ENCODE results near the gene AKR7A3. TPM values are rescaled to one million over a fixed set of nuclear protein-coding genes. Genes with fewer than 3 reads are reported as not detected.

Gene AKR7A3
- total and polyA plus RNA-seq, 2 of the 4 experiments (the other 2 are of a cell fraction): 0.18 to 0.62 TPM

DNA sequence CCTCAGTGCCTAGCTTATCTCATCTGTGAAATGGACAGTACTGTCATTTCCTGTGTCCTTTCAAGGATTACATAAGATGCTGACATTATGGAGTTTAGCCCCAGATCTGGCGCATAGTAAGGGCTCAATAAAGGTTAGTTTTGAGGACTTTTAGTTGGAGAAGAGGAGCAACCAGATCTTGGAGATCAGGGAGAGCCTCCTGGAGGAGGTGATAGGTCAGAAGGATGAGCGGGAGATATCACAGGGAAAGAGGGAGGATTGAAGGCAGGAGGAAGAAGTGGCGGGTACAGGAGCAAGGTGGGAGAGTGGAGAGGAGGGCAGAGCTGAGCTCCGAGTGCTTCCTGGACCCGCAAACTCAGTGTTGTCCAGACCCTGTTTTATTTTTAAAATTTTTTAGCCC is 41.0 kb upstream of the AKR7A3 start:
- intact Hi-C loops (cut with micrococcal nuclease) (no loop called here), in situ Hi-C loops (cut with MboI; ENCODE audit: low sequenced_read_pairs) (no loop called here), dilution Hi-C loops (cut with HindIII; ENCODE audit: low sequenced_read_pairs, unreplicated experiment) (no loop called here)
- ChIA-PET POLR2A (ENCODE audit: unreplicated experiment) (no interaction called here), CTCF (no interaction called here)
- Histone ChIP-seq H3K9ac (ENCODE audit: low read depth, low read length) (no peak overlapping the region), H2AK9ac (replicated peaks; ENCODE audit: low read depth, low read length, poor library complexity) (no peak overlapping the region), H2BK5ac (ENCODE audit: low read depth, low read length, poor library complexity, severe bottlenecking) (no peak overlapping the region), H2BK120ac (ENCODE audit: low read depth, low read length) (no peak overlapping the region), H2BK15ac (ENCODE audit: low read depth, low read length) (no peak overlapping the region), H4K5ac (ENCODE audit: low read depth, low read length) (no peak overlapping the region), H3K9me1 (ENCODE audit: insufficient read depth, low read length) (peaks cover 9% of the 10 kb centered on the region; the same call in 1 of the 2 replicates), H2AFZ (replicated peaks; ENCODE audit: low read length, poor library complexity) (no peak overlapping the region), H2BK20ac (ENCODE audit: low read depth, low read length) (no peak overlapping the region), H3K4ac (ENCODE audit: low read depth, low read length) (no peak overlapping the region), H4K20me1 (ENCODE audit: insufficient read depth, low read length) (peaks cover 5% of the 10 kb centered on the region), H3K36me3 (ENCODE audit: control insufficient read depth, insufficient read depth, low read length) (peaks cover 47% of the 10 kb centered on the region), H3K14ac (replicated peaks; ENCODE audit: low read depth, low read length) (no peak overlapping the region), H3K27ac (ENCODE audit: insufficient read depth, low read length) (no peak overlapping the region), H4K8ac (ENCODE audit: low read depth in 2 of 2, low read length in 2 of 2) (no peak overlapping the region), H3K4me1 (ENCODE audit: control insufficient read depth, insufficient read depth, low read length) (no peaks in the 10 kb centered on the region), H3K27me3 (ENCODE audit: control insufficient read depth, insufficient read depth, low read length) (no peaks in the 10 kb centered on the region), H3K18ac (ENCODE audit: low read depth, low read length) (no peak overlapping the region), H4K91ac (ENCODE audit: insufficient read depth, low read depth, low read length) (no peak overlapping the region), H3K9me3 (ENCODE audit: control insufficient read depth, insufficient read depth, low read length) (no peaks in the 10 kb centered on the region), H3K56ac (ENCODE audit: extremely low read depth, insufficient read depth, low read length) (no peak overlapping the region), H3K23ac (ENCODE audit: low read depth, low read length) (no peak overlapping the region), H3K79me1 (ENCODE audit: low read depth in 1 of 2, low read length in 2 of 2) (0 out of 4 replicates have a peak, but pooled peaks cover 0 to under 1% of the 10 kb centered on the region in 2 experiments), H3K4me3 (ENCODE audit: insufficient read depth, low read depth, low read length) (no peak overlapping the region), H3K4me2 (ENCODE audit: low read depth, low read length) (no peak overlapping the region), H2AK5ac (ENCODE audit: low read depth, low read length) (no peak overlapping the region)
- DNase-seq (no peak), ATAC-seq (ENCODE audit: low read depth) (no peak)
- TF ChIP-seq CHD1 (IDR thresholded peaks at IDR 0.05; ENCODE audit: low read depth, low read length) (no peak), RFX5 (IDR thresholded peaks at IDR 0.05; ENCODE audit: low read depth, low read length) (no peak), RAD21 (IDR thresholded peaks at IDR 0.05; ENCODE audit: low read length) (no peak), RCOR1 (IDR thresholded peaks at IDR 0.05; ENCODE audit: insufficient replicate concordance, low read length) (no peak), FOS (IDR thresholded peaks at IDR 0.05; ENCODE audit: low read depth, low read length) (no peak), USF2 (IDR thresholded peaks at IDR 0.05; ENCODE audit: low read depth, low read length) (no peak), CTCF (conservative IDR thresholded peaks at IDR 0.05; ENCODE audit: low read depth, low read length) (no peak), MXI1 (IDR thresholded peaks at IDR 0.05; ENCODE audit: borderline replicate concordance, low read depth, low read length) (no peak), ELK1 (IDR thresholded peaks at IDR 0.05; ENCODE audit: borderline replicate concordance, low read depth, low read length) (no peak), NFE2L2 (IDR thresholded peaks at IDR 0.05; ENCODE audit: low read depth, low read length) (no peak), MAFK (IDR thresholded peaks at IDR 0.05; ENCODE audit: low read depth, low read length) (no peak), POLR2A (IDR thresholded peaks at IDR 0.05; ENCODE audit: low read depth, low read length) (no peak), BHLHE40 (IDR thresholded peaks at IDR 0.05; ENCODE audit: low read depth, low read length) (no peak), SMC3 (IDR thresholded peaks at IDR 0.05; ENCODE audit: low read depth, low read length) (no peak)
- BruUV-seq (replicated peaks): no TSS peak
- 94% methylated on average over 2 of the region's 5 CpGs; no CpG with 5 or more reads in 1 of the 2 experiments for WGBS, 2 experiments (ENCODE audit: extremely low coverage in 2 of 2, insufficient read length in 1 of 2)

Measured in IMR-90 (cell line).